HepG2 (cell line): ENCODE data around the gene TRIM25. TPM values are rescaled to one million over a fixed set of nuclear protein-coding genes. Genes with fewer than 3 reads are reported as not detected.

Experiments used
- ARHGAP35 ChIP-seq: sonication (generic); formaldehyde crosslinking; IDR thresholded peaks from 2 replicates; pipeline ENCODE4 v1.9.0; 2022; ENCODE audit warnings: mild to moderate bottlenecking, inconsistent platforms, moderate library complexity, missing genetic modification reagents, borderline replicate concordance
- CBFB ChIP-seq: sonication (generic); formaldehyde crosslinking; IDR thresholded peaks from 2 replicates; pipeline ENCODE4 v1.4.0; 2020; ENCODE audit warnings: missing genetic modification reagents
- FOSL1 ChIP-seq: sonication (generic); formaldehyde crosslinking; IDR thresholded peaks from 2 replicates; pipeline ENCODE4 v1.9.0; 2021; ENCODE audit warnings: missing genetic modification reagents, borderline replicate concordance
- GLI4 ChIP-seq: sonication (generic); formaldehyde crosslinking; IDR thresholded peaks from 2 replicates; pipeline ENCODE4 v1.5.1; 2020; ENCODE audit warnings: missing genetic modification reagents, mild to moderate bottlenecking, moderate library complexity, borderline replicate concordance
- HOXA9 ChIP-seq: sonication (generic); formaldehyde crosslinking; IDR thresholded peaks from 2 replicates; pipeline ENCODE4 v1.8.1; 2022; ENCODE audit warnings: missing genetic modification reagents, mild to moderate bottlenecking, moderate library complexity, borderline replicate concordance
- JUND ChIP-seq: sonication (generic); formaldehyde crosslinking; IDR thresholded peaks from 2 replicates; pipeline ENCODE4 v1.8.0; 2022; ENCODE audit warnings: mild to moderate bottlenecking, missing genetic modification reagents
- MXD4 ChIP-seq: IDR thresholded peaks from 2 replicates; pipeline ENCODE4 v1.6.1; 2016; ENCODE audit warnings: mild to moderate bottlenecking, missing biosample characterization, missing genetic modification reagents
- NCOA2 ChIP-seq: sonication (generic); formaldehyde crosslinking; IDR thresholded peaks from 2 replicates; pipeline ENCODE4 v1.8.0; 2022; ENCODE audit warnings: inconsistent platforms
- NFRKB ChIP-seq: fragments of 450-650 bp; IDR thresholded peaks from 2 replicates; pipeline ENCODE4 v1.6.1; 2017
- NR2F1 ChIP-seq, 2 experiments: fragments of 450-650 bp in 1 of 2; formaldehyde crosslinking in 1 of 2; IDR thresholded peaks; 2 replicates each; pipeline versions ENCODE4 v1.5.0 to v1.6.1; 2016 to 2020; ENCODE audit warnings: mild to moderate bottlenecking in 1 of 2, missing compliant biosample characterization in 1 of 2, missing genetic modification reagents in 1 of 2, moderate library complexity in 1 of 2
- SMAD9 ChIP-seq: sonication (generic); formaldehyde crosslinking; IDR thresholded peaks from 2 replicates; pipeline ENCODE4 v1.5.1; 2020; ENCODE audit warnings: mild to moderate bottlenecking, missing genetic modification reagents
- U2AF1 ChIP-seq: fragments of 200-400 bp; formaldehyde crosslinking; optimal IDR thresholded peaks from 2 replicates; pipeline ENCODE3; 2017; ENCODE audit warnings: mild to moderate bottlenecking, low read depth, low read length
- ZFP1 ChIP-seq: IDR thresholded peaks from 2 replicates; pipeline ENCODE4 v1.6.1; 2016
- ZNF326 ChIP-seq: sonication (generic); formaldehyde crosslinking; IDR thresholded peaks from 2 replicates; pipeline ENCODE4 v1.4.0; 2020; ENCODE audit warnings: missing genetic modification reagents, borderline replicate concordance
- ZNF367 ChIP-seq: sonication (generic); formaldehyde crosslinking; IDR thresholded peaks from 2 replicates; pipeline ENCODE4 v1.4.0; 2020; ENCODE audit warnings: missing genetic modification reagents, borderline replicate concordance
- ZNF577 ChIP-seq: sonication (generic); formaldehyde crosslinking; IDR thresholded peaks from 2 replicates; pipeline ENCODE4 v1.4.0; 2020; ENCODE audit warnings: mild to moderate bottlenecking, low read depth, missing genetic modification reagents, borderline replicate concordance
- ZNF670 ChIP-seq: sonication (generic); formaldehyde crosslinking; IDR thresholded peaks from 2 replicates; pipeline ENCODE4 v1.8.0; 2022; ENCODE audit warnings: mild to moderate bottlenecking, missing genetic modification reagents, borderline replicate concordance
- polyA plus RNA-seq, 8 experiments: library from polyadenylated mRNA; depleted of rRNA in 3 of 8; stranded (reverse) in 7 of 8; unstranded in 1 of 8; fragments of >200 nt; fragmentation: Illumina TruSeq in 4 of 8; extraction: Trizol in 4 of 8; gene quantifications; 2 replicates each; pipeline versions ENCODE4 v1.2.1 to v1.2.3, GENCODE V29; 2011 to 2016; ENCODE audit warnings: low read depth in 4 of 8, missing spikeins in 1 of 8, mixed read lengths in 1 of 8; ENCODE audit not compliant: insufficient read depth in 1 of 8
- total RNA-seq, 5 experiments: library from RNA; depleted of rRNA; stranded (reverse); fragments of >200 nt; fragmentation: Illumina TruSeq; extraction: Trizol; gene quantifications; 2 replicates each; pipeline ENCODE4 v1.2.3, GENCODE V29; 2016; ENCODE audit warnings: low read depth in 1 of 5
- TF ChIP-seq, protein P1 (sequence below): IDR thresholded peaks from 2 replicates; pipeline ENCODE4 v1.6.1; 2016; ENCODE audit warnings: missing compliant biosample characterization, missing genetic modification reagents, borderline replicate concordance
- TF ChIP-seq, protein P2 (sequence below): sonication (generic); formaldehyde crosslinking; IDR thresholded peaks from 2 replicates; pipeline ENCODE4 v1.5.1; 2020; ENCODE audit warnings: missing genetic modification reagents, mild to moderate bottlenecking, borderline replicate concordance
- TF ChIP-seq, protein P3 (sequence below): IDR thresholded peaks from 2 replicates; pipeline ENCODE4 v1.6.1; 2012; ENCODE audit warnings: inconsistent platforms
- TF ChIP-seq, protein P4 (sequence below): IDR thresholded peaks from 2 replicates; pipeline ENCODE4 v1.6.1; 2016
- TF ChIP-seq, protein P5 (sequence below): sonication (generic); formaldehyde crosslinking; IDR thresholded peaks from 2 replicates; pipeline ENCODE4; 2020; ENCODE audit warnings: missing genetic modification reagents, mild to moderate bottlenecking, borderline replicate concordance
- TF ChIP-seq, protein P6 (sequence below): sonication (generic); formaldehyde crosslinking; IDR thresholded peaks from 2 replicates; pipeline ENCODE4 v1.8.1; 2023; ENCODE audit warnings: mild to moderate bottlenecking, moderate library complexity, missing genetic modification reagents

The TRIM25 gene
- total and polyA plus RNA-seq, 2 of the 13 experiments (the other 11 are each of a cell fraction or from before 2014, with no cell fraction given), result 30.8 to 42.2 TPM

DNA sequence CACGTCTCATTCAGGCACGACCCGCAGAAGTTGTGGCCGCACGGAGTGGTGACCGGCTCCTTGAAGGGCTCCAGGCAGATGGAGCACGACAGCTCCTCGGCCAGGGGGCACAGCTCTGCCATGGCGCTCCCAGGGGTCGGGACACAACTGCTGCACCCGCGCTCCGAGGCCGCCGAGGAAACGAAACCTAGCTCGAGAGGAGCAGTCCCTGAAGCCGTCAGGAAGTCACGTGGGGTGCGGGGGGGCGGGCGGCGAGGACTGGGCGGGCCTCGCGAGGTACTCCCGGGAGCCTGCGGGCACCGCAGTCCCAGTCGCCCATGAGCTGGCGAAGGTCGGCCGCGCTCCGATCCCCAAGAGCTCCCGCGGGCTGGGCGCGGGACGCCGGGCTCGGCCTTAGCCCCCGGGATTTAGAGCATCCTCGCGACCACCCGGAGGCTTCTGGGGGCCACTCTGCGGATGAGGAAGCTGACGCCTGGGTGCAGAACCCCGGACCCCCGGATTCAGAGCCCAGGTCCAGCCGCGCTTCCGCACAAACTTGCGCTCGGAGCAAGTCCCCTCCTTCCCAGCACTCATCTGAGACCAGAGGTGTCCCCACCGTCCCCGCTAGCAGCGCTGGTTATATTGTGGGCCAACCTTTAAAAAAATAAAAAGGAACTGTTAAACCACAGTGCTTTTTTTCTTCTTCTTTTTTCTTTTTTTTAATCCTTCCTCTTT, at the start of gene TRIM25 (continued):
- TF ChIP-seq NCOA2 (CRISPR knock-in tag) (peak; percentile 66), JUND (CRISPR knock-in tag) (peak; percentile 30; the same call in 1 of the 2 replicates), NFRKB (no peak), NR2F1 (CRISPR knock-in tag; IDR thresholded peaks at IDR 0.05) (no peak), ZNF670 (CRISPR knock-in tag) (peak; percentile 55; the same call in 1 of the 2 replicates), CBFB (CRISPR knock-in tag) (peak; percentile 88; the same call in 1 of the 2 replicates), FOSL1 (peak; percentile 7), ZNF326 (CRISPR knock-in tag) (no peak), ZNF367 (0 out of 2 replicates have a peak, but pooled peaks have one; percentile 19), MXD4 (CRISPR knock-in tag) (peak; percentile 82), SMAD9 (0 out of 2 replicates have a peak, but pooled peaks have one; percentile 62), U2AF1 (no peak), ZFP1 (CRISPR knock-in tag) (0 out of 2 replicates have a peak, but pooled peaks have one; percentile 44), ZNF577 (CRISPR knock-in tag) (no peak), ARHGAP35 (peak; percentile 89; the same call in 1 of the 2 replicates), HOXA9 (CRISPR knock-in tag) (peak; percentile 66; the same call in 1 of the 2 replicates), GLI4 (CRISPR knock-in tag) (peak; percentile 83; the same call in 1 of the 2 replicates)
- TF ChIP-seq, protein P1, sequence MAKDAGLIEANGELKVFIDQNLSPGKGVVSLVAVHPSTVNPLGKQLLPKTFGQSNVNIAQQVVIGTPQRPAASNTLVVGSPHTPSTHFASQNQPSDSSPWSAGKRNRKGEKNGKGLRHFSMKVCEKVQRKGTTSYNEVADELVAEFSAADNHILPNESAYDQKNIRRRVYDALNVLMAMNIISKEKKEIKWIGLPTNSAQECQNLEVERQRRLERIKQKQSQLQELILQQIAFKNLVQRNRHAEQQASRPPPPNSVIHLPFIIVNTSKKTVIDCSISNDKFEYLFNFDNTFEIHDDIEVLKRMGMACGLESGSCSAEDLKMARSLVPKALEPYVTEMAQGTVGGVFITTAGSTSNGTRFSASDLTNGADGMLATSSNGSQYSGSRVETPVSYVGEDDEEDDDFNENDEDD (CRISPR knock-in tag), result peak; percentile 59
- TF ChIP-seq, protein P2, sequence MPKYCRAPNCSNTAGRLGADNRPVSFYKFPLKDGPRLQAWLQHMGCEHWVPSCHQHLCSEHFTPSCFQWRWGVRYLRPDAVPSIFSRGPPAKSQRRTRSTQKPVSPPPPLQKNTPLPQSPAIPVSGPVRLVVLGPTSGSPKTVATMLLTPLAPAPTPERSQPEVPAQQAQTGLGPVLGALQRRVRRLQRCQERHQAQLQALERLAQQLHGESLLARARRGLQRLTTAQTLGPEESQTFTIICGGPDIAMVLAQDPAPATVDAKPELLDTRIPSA (CRISPR knock-in tag), result 0 out of 2 replicates have a peak, but pooled peaks have one; percentile 6
- TF ChIP-seq, protein P3, sequence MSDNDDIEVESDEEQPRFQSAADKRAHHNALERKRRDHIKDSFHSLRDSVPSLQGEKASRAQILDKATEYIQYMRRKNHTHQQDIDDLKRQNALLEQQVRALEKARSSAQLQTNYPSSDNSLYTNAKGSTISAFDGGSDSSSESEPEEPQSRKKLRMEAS, result peak; percentile 68
- TF ChIP-seq, protein P4, sequence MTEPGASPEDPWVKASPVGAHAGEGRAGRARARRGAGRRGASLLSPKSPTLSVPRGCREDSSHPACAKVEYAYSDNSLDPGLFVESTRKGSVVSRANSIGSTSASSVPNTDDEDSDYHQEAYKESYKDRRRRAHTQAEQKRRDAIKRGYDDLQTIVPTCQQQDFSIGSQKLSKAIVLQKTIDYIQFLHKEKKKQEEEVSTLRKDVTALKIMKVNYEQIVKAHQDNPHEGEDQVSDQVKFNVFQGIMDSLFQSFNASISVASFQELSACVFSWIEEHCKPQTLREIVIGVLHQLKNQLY (CRISPR knock-in tag), result peak; percentile 48
- TF ChIP-seq, protein P5, sequence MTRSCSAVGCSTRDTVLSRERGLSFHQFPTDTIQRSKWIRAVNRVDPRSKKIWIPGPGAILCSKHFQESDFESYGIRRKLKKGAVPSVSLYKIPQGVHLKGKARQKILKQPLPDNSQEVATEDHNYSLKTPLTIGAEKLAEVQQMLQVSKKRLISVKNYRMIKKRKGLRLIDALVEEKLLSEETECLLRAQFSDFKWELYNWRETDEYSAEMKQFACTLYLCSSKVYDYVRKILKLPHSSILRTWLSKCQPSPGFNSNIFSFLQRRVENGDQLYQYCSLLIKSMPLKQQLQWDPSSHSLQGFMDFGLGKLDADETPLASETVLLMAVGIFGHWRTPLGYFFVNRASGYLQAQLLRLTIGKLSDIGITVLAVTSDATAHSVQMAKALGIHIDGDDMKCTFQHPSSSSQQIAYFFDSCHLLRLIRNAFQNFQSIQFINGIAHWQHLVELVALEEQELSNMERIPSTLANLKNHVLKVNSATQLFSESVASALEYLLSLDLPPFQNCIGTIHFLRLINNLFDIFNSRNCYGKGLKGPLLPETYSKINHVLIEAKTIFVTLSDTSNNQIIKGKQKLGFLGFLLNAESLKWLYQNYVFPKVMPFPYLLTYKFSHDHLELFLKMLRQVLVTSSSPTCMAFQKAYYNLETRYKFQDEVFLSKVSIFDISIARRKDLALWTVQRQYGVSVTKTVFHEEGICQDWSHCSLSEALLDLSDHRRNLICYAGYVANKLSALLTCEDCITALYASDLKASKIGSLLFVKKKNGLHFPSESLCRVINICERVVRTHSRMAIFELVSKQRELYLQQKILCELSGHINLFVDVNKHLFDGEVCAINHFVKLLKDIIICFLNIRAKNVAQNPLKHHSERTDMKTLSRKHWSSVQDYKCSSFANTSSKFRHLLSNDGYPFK (CRISPR knock-in tag), result peak; percentile 93
- TF ChIP-seq, protein P6, sequence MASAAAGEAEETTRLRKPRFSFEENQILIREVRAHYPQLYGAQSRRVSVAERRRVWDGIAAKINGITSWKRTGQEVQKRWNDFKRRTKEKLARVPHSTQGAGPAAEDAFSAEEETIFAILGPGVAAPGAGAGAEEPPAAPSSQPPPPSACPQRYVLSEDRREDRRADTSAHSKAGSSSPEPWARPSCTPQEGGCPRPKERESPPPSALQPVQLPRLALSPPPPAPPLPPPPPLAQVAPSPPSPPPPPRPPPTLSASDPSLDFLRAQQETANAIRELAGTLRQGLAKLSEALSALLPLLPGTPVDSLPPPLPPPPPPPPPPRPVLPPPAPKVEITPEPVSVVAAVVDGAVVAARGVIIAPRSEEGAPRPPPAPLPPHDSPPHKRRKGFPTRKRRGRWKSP (CRISPR knock-in tag), result peak; percentile 94
